Central memory CD4-positive, alpha-beta T cell (primary cell): ENCODE measurements around the gene SLC25A41.
"Not testable (repeated sequence)": the region's sequence is repeated elsewhere in the genome, so short reads cannot be mapped to it uniquely, and the experiment has no call there.

Source experiments
- DNase-seq: peaks from one replicate; pipeline ENCODE4 v3.0.0; 2022

The SLC25A41 gene

GRCh38 chr19:6402837-6403608 is 30.5 kb downstream of the SLC25A41 start:
- DNase-seq: no peak

GRCh38 chr19:6402058-6402457 is 31.5 kb downstream of the SLC25A41 start:
- no peak for DNase-seq

- not testable (repeated sequence) for DNase-seq
Measured at GRCh38 chr19:6400062-6400944, 33.3 kb downstream of the SLC25A41 start.

GRCh38 chr19:6396305-6396704 is 37.3 kb downstream of the SLC25A41 start:
- DNase-seq: no peak

GRCh38 chr19:6394831-6395230 is 38.7 kb downstream of the SLC25A41 start:
- DNase-seq: no peak

- no peak for DNase-seq
Measured at GRCh38 chr19:6393983-6394412, 39.6 kb downstream of the SLC25A41 start.

- DNase-seq: peak; percentile 94
Measured at GRCh38 chr19:6393074-6393982, 40.2 kb downstream of the SLC25A41 start, which contains the start of gene GTF2F1. GTF2F1 (minus strand) TSS chr19:6393164; CDS start chr19:6392995, 169 bp downstream.

- DNase-seq: no peak
Measured at GRCh38 chr19:6392221-6393073, 41.1 kb downstream of the SLC25A41 start.

- DNase-seq: no peak
Measured at GRCh38 chr19:6387372-6387771, 46.2 kb downstream of the SLC25A41 start.

- DNase-seq: no peak
Measured at GRCh38 chr19:6384381-6384780, 49.2 kb downstream of the SLC25A41 start.

- DNase-seq: no peak
Measured at GRCh38 chr19:6383188-6383587, 50.4 kb downstream of the SLC25A41 start.

GRCh38 chr19:6381030-6381750 is 52.4 kb downstream of the SLC25A41 start:
- DNase-seq: no peak

- no peak for DNase-seq
Measured at GRCh38 chr19:6379744-6380143, 53.8 kb downstream of the SLC25A41 start.

GRCh38 chr19:6378486-6378885 is 55.1 kb downstream of the SLC25A41 start:
- DNase-seq: no peak

- DNase-seq: no peak
Measured at GRCh38 chr19:6378041-6378440, 55.5 kb downstream of the SLC25A41 start.

- no peak for DNase-seq
Measured at GRCh38 chr19:6376512-6377190, 56.9 kb downstream of the SLC25A41 start.
